Vagina (tissue), 2 donors: Measurements from ENCODE around the gene NUP54. TPM values are rescaled to one million over a fixed set of nuclear protein-coding genes. Genes with fewer than 3 reads are reported as not detected.

Experiments used
- DNase-seq, 2 donors: peaks; one replicate each; pipeline ENCODE4 v3.0.0-alpha.2; 2017; ENCODE audit errors: extremely low spot score in 2 of 2
- H3K27ac ChIP-seq: fragments of 200-600 bp; sonication (generic); one replicate; pipeline ENCODE4 v1.5.1; 2019
- H3K27me3 ChIP-seq: fragments of 200-600 bp; sonication (generic); one replicate; pipeline ENCODE4 v1.5.1; 2019
- H3K36me3 ChIP-seq, 2 donors: fragments of 200-600 bp; sonication (generic); one replicate each; pipeline ENCODE4 v1.5.1; 2017 to 2019
- H3K4me1 ChIP-seq: fragments of 200-600 bp; sonication (generic); one replicate; pipeline ENCODE4 v1.5.1; 2019
- H3K4me3 ChIP-seq, 2 donors: fragments of 200-600 bp; sonication (generic); 1 replicate in 1 of 2; 2 replicates in 1 of 2; pipeline ENCODE4 v1.5.1; 2016 to 2019
- H3K9me3 ChIP-seq: fragments of 200-600 bp; sonication (generic); one replicate; pipeline ENCODE4 v1.5.1; 2019
- POLR2A ChIP-seq, 2 donors: fragments of 450-650 bp; IDR thresholded peaks; one replicate each; pipeline ENCODE4 v1.6.1; 2017; ENCODE audit warnings: antibody characterized with exemption in 2 of 2, mild to moderate bottlenecking in 2 of 2, moderate library complexity in 2 of 2
- POLR2AphosphoS5 ChIP-seq, 2 donors: sonication (generic); formaldehyde crosslinking; IDR thresholded peaks; one replicate each; pipeline ENCODE4 v1.9.0; 2017; ENCODE audit warnings: antibody characterized with exemption in 2 of 2, mild to moderate bottlenecking in 2 of 2, low read depth in 1 of 2; ENCODE audit not compliant: insufficient read depth in 1 of 2
- intact Hi-C: fragments of 100-400 bp; cut with DNase I; formaldehyde crosslinking; loops from one replicate; pipeline ENCODE4 v1.15.1; 2023
- total RNA-seq: library from RNA; depleted of rRNA; stranded (reverse); fragments of >200 nt; gene quantifications from one replicate; pipeline ENCODE4 v1.2.3, GENCODE V29; 2016
- TF ChIP-seq, protein P1 (sequence below), 3 experiments: fragments of 450-650 bp in 2 of 3; fragments of 200-600 bp in 1 of 3; sonication (generic) in 1 of 3; IDR thresholded peaks; one replicate each; pipeline ENCODE4 v1.5.1; 2017 to 2019; ENCODE audit warnings: antibody characterized with exemption in 3 of 3, mild to moderate bottlenecking in 2 of 3, moderate library complexity in 2 of 3

Gene NUP54
- total RNA-seq, 1 donor from 2014 or later = 31.2 TPM

DNA sequence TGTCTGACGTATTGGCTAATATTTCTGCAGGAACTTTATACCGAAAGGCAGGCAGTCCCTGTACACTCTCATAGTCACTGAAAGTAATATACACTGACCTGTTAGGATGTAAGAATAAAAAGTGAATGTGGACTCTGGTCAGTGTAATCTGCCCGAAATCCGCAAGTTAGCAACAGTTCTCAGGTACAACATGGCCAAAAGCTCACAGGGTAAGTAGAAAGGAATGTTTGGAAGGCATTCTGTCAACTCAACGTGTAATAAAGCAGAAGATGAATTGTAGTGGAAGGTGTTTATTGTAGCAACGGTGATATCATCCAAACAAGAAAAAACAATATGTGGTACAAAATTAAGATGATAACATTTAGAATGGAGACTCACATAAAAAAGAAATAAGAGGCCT, 26.0 kb upstream of the NUP54 start:
- no peaks in the 10 kb centered on the region for H3K9me3 ChIP-seq
- intact Hi-C loops = no loop called here
- no peak for TF ChIP-seq POLR2A (IDR thresholded peaks at IDR 0.05)
- no peak for TF ChIP-seq POLR2AphosphoS5 (IDR thresholded peaks at IDR 0.05; ENCODE audit: insufficient read depth in 1 of 2, low read depth in 1 of 2)
- TF ChIP-seq, protein P1, sequence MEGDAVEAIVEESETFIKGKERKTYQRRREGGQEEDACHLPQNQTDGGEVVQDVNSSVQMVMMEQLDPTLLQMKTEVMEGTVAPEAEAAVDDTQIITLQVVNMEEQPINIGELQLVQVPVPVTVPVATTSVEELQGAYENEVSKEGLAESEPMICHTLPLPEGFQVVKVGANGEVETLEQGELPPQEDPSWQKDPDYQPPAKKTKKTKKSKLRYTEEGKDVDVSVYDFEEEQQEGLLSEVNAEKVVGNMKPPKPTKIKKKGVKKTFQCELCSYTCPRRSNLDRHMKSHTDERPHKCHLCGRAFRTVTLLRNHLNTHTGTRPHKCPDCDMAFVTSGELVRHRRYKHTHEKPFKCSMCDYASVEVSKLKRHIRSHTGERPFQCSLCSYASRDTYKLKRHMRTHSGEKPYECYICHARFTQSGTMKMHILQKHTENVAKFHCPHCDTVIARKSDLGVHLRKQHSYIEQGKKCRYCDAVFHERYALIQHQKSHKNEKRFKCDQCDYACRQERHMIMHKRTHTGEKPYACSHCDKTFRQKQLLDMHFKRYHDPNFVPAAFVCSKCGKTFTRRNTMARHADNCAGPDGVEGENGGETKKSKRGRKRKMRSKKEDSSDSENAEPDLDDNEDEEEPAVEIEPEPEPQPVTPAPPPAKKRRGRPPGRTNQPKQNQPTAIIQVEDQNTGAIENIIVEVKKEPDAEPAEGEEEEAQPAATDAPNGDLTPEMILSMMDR (IDR thresholded peaks at IDR 0.05) = no peak
- peaks cover 3 to 63% of the 10 kb centered on the region in 2 donors for H3K36me3 ChIP-seq
- H3K27ac ChIP-seq = no peak overlapping the region
- no peak overlapping the region for H3K4me3 ChIP-seq
- no peak for DNase-seq
- no peaks in the 10 kb centered on the region for H3K4me1 ChIP-seq
- no peaks in the 10 kb centered on the region for H3K27me3 ChIP-seq

DNA sequence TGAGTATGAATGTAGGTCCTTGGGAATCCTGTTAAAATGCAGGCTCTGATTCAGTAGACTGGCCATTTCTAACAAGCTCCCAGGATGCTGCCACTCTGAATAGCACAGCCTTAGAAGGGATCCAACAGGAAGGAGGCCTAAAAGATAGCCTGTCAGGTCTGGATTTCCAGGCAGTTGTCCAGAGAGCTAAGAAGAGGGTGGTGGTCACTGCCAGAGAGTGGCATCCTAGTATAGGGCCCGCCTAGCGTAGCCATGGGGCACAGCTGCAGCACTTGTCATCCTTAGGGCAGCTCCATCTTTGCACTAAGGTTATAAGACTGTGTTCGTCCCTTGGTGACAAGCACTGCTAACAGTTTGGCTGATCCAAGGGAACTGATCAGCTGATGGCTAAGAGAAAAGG, 20.5 kb upstream of the NUP54 start:
- intact Hi-C loops = no loop called here
- Histone ChIP-seq H3K36me3 (peaks cover 0 to 81% of the 10 kb centered on the region in 2 donors), H3K27me3 (no peaks in the 10 kb centered on the region), H3K27ac (no peak overlapping the region), H3K4me1 (no peaks in the 10 kb centered on the region), H3K9me3 (no peaks in the 10 kb centered on the region), H3K4me3 (no peak overlapping the region)
- TF ChIP-seq, protein P1 (IDR thresholded peaks at IDR 0.05) = no peak
- TF ChIP-seq POLR2A (IDR thresholded peaks at IDR 0.05) = no peak
- no peak for TF ChIP-seq POLR2AphosphoS5 (IDR thresholded peaks at IDR 0.05; ENCODE audit: insufficient read depth in 1 of 2, low read depth in 1 of 2)
- DNase-seq = no peak

DNA sequence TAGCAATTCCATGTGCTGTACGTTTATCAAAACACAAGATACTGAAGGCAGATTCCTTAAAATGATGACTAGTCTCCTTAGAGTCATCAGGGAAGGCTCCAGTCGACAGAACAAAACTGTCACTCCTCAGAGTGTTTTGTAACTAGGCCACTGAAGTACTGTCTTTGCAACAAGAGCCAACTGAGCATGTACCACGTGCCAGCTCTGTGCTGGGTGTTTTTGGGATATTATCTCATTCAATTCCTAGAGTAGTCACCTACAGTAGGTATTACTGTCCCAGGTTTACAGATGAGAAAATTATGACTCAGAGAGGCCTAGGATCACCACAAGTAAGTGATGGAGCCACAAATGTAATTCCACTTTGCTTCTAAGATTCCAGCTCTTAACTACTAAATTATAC, 18.3 kb upstream of the NUP54 start:
- TF ChIP-seq, protein P1 (IDR thresholded peaks at IDR 0.05) = no peak
- no peak for TF ChIP-seq POLR2A (IDR thresholded peaks at IDR 0.05)
- no peak for TF ChIP-seq POLR2AphosphoS5 (IDR thresholded peaks at IDR 0.05; ENCODE audit: insufficient read depth in 1 of 2, low read depth in 1 of 2)
- Histone ChIP-seq H3K4me3 (no peak overlapping the region), H3K27me3 (no peaks in the 10 kb centered on the region), H3K27ac (no peak overlapping the region), H3K4me1 (no peaks in the 10 kb centered on the region), H3K9me3 (no peaks in the 10 kb centered on the region), H3K36me3 (peaks cover 0 to 80% of the 10 kb centered on the region in 2 donors)
- intact Hi-C loops = no loop called here
- no peak for DNase-seq

DNA sequence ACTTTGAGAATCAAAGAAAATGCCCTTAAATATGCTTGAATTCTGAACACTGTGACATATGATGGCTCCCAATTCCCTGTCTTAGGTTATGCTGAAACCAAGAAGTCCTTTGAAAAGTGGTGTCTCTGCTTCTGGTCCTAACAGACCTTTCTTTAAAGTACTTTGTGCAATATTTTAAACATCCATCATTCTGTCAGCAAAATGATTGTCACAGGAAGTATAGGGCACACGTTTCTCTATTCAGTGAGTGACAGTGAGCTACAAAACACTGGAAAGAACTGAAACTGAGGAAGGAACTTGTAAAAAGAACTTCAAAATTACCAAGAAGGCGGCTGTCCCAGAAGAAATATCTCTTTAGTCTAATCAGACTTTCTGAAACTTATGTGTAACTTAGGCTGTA, 12.2 kb upstream of the NUP54 start:
- Histone ChIP-seq H3K4me3 (no peak overlapping the region), H3K27ac (no peak overlapping the region), H3K27me3 (no peaks in the 10 kb centered on the region), H3K36me3 (peaks cover 0 to 51% of the 10 kb centered on the region in 2 donors), H3K4me1 (no peaks in the 10 kb centered on the region), H3K9me3 (no peaks in the 10 kb centered on the region)
- TF ChIP-seq, protein P1 (IDR thresholded peaks at IDR 0.05) = no peak
- TF ChIP-seq POLR2A (IDR thresholded peaks at IDR 0.05) (no peak), POLR2AphosphoS5 (IDR thresholded peaks at IDR 0.05; ENCODE audit: insufficient read depth in 1 of 2, low read depth in 1 of 2) (no peak)
- intact Hi-C loops = no loop called here
- no peak for DNase-seq

DNA sequence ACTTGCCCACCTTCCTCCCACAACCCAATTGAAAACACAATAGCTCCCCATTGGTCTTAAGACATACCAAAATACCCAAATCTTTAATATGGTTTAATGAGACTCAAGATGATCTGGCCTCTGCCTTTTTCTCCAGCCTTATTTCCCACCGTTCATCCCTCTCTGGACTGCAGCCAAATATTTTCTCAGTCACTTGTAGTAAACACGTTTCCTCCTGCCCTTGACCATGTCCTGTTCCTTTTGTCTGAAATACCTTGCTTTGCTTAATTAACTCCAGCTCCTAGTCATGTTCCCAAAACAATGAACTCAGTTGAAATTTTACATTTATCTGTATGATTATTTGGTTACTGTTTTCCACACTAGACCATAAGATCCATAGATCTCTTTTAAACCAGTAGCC, 8.4 kb upstream of the NUP54 start:
- Histone ChIP-seq H3K9me3 (no peaks in the 10 kb centered on the region), H3K27me3 (no peaks in the 10 kb centered on the region), H3K27ac (no peak overlapping the region), H3K4me3 (no peak overlapping the region), H3K4me1 (no peaks in the 10 kb centered on the region), H3K36me3 (peaks cover 0 to 22% of the 10 kb centered on the region in 2 donors)
- no peak for DNase-seq
- TF ChIP-seq POLR2AphosphoS5 (IDR thresholded peaks at IDR 0.05; ENCODE audit: insufficient read depth in 1 of 2, low read depth in 1 of 2) (no peak), POLR2A (IDR thresholded peaks at IDR 0.05) (no peak)
- TF ChIP-seq, protein P1 (IDR thresholded peaks at IDR 0.05) = no peak
- intact Hi-C loops = no loop called here
